MM.1S (cell line): ENCODE results near the gene RIN2.
"Not testable (repeated sequence)": the region's sequence is repeated elsewhere in the genome, so short reads cannot be mapped to it uniquely, and the experiment has no call there.

Experiments used
- DNase-seq: peaks from one replicate; pipeline ENCODE4 v3.0.0-alpha.2; 2015
- H2AFZ ChIP-seq: fragments of 300-600 bp; sonication (generic); 2 replicates; pipeline ENCODE4 v1.6.0; 2016; ENCODE audit warnings: antibody characterized with exemption, low read length
- H3F3A ChIP-seq: fragments of 300-600 bp; sonication (generic); 2 replicates; pipeline ENCODE4 v1.6.1; 2016; ENCODE audit warnings: mild to moderate bottlenecking, antibody characterized with exemption, low read length, moderate library complexity, mixed read lengths; ENCODE audit not compliant: insufficient read depth
- H3K27ac ChIP-seq: fragments of 300-600 bp; sonication (generic); 2 replicates; pipeline ENCODE4 v1.5.1; 2016; ENCODE audit warnings: mild to moderate bottlenecking, low read length
- H3K27me3 ChIP-seq: fragments of 300-600 bp; sonication (generic); replicated peaks from 2 replicates; pipeline ENCODE4 v1.6.0; 2016; ENCODE audit warnings: low read length; ENCODE audit not compliant: insufficient read depth
- H3K36me3 ChIP-seq: fragments of 300-600 bp; sonication (generic); replicated peaks from 2 replicates; pipeline ENCODE4 v1.6.1; 2016; ENCODE audit warnings: mild to moderate bottlenecking, low read length, mixed read lengths; ENCODE audit not compliant: insufficient read depth
- H3K4me1 ChIP-seq: fragments of 300-600 bp; sonication (generic); 2 replicates; pipeline ENCODE4 v1.6.1; 2016; ENCODE audit warnings: low read length, mixed read lengths
- H3K4me2 ChIP-seq: fragments of 300-600 bp; sonication (generic); 2 replicates; pipeline ENCODE4 v1.6.0; 2016; ENCODE audit warnings: low read depth, low read length
- H3K4me3 ChIP-seq: fragments of 300-600 bp; sonication (generic); 2 replicates; pipeline ENCODE4 v1.5.1; 2016; ENCODE audit warnings: low read length, mixed read lengths
- H3K79me2 ChIP-seq: fragments of 300-600 bp; sonication (generic); 2 replicates; pipeline ENCODE4 v1.6.1; 2016; ENCODE audit warnings: mixed run types, low read length, mixed read lengths
- H3K9ac ChIP-seq: fragments of 300-600 bp; sonication (generic); 2 replicates; pipeline ENCODE4 v1.6.1; 2016; ENCODE audit warnings: low read length, mixed read lengths
- H3K9me2 ChIP-seq: fragments of 300-600 bp; sonication (generic); replicated peaks from 2 replicates; pipeline ENCODE4 v1.6.1; 2016; ENCODE audit warnings: mild to moderate bottlenecking, low read length, mixed read lengths; ENCODE audit not compliant: insufficient read depth
- H3K9me3 ChIP-seq: fragments of 300-600 bp; sonication (generic); replicated peaks from 2 replicates; pipeline ENCODE4 v1.6.1; 2016; ENCODE audit warnings: mild to moderate bottlenecking, low read length, mixed read lengths; ENCODE audit not compliant: insufficient read depth
- H4K20me1 ChIP-seq: fragments of 300-600 bp; sonication (generic); 2 replicates; pipeline ENCODE4 v1.6.1; 2016; ENCODE audit warnings: mild to moderate bottlenecking, low read length, moderate library complexity, mixed read lengths; ENCODE audit not compliant: insufficient read depth
- CTCF ChIP-seq: fragments of 300-600 bp; sonication (generic); IDR thresholded peaks from 2 replicates; pipeline ENCODE4 v1.5.1; 2016; ENCODE audit warnings: antibody characterized with exemption, low read length, mixed read lengths
- EZH2 ChIP-seq: fragments of 300-600 bp; sonication (generic); optimal IDR thresholded peaks from 2 replicates; pipeline ENCODE3; 2017; ENCODE audit warnings: low read depth, mild to moderate bottlenecking, antibody characterized with exemption, low read length, mixed read lengths
- EZH2phosphoT487 ChIP-seq: fragments of 300-600 bp; sonication (generic); IDR thresholded peaks from 2 replicates; pipeline ENCODE4 v1.6.1; 2018; ENCODE audit warnings: antibody characterized with exemption, low read length

RIN2 gene

GRCh38 chr20:19749618-19750071 is 8.4 kb upstream of the RIN2 start:
- H4K20me1 ChIP-seq: no peaks in the 10 kb centered on the region
- H3K79me2 ChIP-seq: no peaks in the 10 kb centered on the region
- no peak overlapping the region for H3K4me2 ChIP-seq
- no peaks in the 10 kb centered on the region for H3K4me1 ChIP-seq
- no peaks in the 10 kb centered on the region for H3F3A ChIP-seq
- no peak overlapping the region for H3K9ac ChIP-seq
- no peak for DNase-seq
- no peaks in the 10 kb centered on the region for H3K9me2 ChIP-seq
- H3K36me3 ChIP-seq: no peaks in the 10 kb centered on the region
- TF ChIP-seq EZH2 (no peak), EZH2phosphoT487 (no peak), CTCF (no peak)
- no peaks in the 10 kb centered on the region for H3K9me3 ChIP-seq
- H2AFZ ChIP-seq: no peak overlapping the region
- no peak overlapping the region for H3K4me3 ChIP-seq
- H3K27ac ChIP-seq: no peak overlapping the region
- H3K27me3 ChIP-seq: no peaks in the 10 kb centered on the region

DNA sequence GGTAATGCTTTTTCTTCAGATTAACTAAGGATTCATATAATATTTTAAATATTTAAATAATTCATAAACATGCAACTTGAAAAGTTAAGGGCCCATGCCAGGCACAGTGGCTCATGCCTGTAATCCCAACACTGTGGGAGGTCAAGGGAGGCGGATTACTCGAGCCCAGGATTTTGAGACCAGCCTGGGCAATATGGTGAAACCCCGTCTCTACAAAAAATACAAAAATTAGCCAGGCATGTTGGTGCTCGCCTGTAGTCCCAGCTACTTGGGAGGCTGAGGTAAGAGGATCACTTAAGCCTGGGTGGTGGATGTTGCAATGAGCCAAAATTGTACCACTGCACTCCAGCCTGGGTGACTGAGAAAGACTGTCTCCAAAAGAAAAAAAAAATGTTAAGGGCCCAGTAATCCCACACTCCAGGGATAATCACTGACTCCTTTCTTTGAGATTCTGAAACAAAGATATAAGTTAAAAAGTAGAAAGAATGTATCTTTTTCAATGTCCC is 7.9 kb upstream of the RIN2 start:
- H3K79me2 ChIP-seq: no peaks in the 10 kb centered on the region
- no peak overlapping the region for H3K27ac ChIP-seq
- no peak for DNase-seq
- H3F3A ChIP-seq: no peaks in the 10 kb centered on the region
- no peaks in the 10 kb centered on the region for H3K36me3 ChIP-seq
- H4K20me1 ChIP-seq: no peaks in the 10 kb centered on the region
- no peaks in the 10 kb centered on the region for H3K9me3 ChIP-seq
- H3K4me1 ChIP-seq: no peaks in the 10 kb centered on the region
- no peak overlapping the region for H3K4me2 ChIP-seq
- no peaks in the 10 kb centered on the region for H3K9me2 ChIP-seq
- H2AFZ ChIP-seq: no peak overlapping the region
- no peak overlapping the region for H3K9ac ChIP-seq
- no peak overlapping the region for H3K4me3 ChIP-seq
- TF ChIP-seq EZH2phosphoT487 (no peak), CTCF (no peak), EZH2 (no peak)
- no peaks in the 10 kb centered on the region for H3K27me3 ChIP-seq

DNA sequence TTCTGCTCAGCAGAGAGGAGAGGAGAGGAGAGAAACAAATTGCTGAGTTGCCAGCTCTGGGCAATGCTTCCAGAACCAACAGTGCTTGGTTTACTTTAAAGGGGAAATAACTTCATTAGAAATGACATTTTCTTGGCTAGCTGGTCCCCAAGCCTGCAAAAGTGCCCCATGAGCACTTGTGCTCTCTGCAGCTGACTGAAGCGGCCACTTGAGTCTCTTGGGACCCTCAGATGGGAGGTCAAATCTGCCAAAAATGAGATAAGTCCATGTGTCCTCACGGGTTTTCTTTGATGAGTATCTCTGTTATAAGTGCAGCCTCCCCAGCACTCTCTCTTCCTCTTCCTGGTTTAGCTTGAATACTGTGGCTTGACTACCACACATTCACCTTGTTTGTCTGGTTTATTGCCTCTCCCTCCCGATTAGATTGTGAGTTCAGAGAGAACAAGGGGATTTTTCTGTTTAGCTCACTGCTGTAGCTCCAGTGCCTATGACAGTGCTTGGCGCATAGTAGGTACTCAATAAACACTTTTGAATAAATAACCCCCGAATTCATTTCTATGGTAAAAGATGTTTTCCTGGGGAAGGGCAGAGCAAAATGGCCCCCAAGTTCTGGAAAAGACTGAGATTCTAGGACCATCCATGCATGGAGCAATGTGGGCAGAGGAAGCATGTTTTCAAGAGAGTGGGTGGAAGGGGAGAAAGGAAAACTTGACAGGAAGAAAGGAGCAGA is 7.0 kb upstream of the RIN2 start:
- H2AFZ ChIP-seq: peak overlapping the region; percentile 13; the same call in 1 of the 2 replicates
- DNase-seq: no peak

DNA sequence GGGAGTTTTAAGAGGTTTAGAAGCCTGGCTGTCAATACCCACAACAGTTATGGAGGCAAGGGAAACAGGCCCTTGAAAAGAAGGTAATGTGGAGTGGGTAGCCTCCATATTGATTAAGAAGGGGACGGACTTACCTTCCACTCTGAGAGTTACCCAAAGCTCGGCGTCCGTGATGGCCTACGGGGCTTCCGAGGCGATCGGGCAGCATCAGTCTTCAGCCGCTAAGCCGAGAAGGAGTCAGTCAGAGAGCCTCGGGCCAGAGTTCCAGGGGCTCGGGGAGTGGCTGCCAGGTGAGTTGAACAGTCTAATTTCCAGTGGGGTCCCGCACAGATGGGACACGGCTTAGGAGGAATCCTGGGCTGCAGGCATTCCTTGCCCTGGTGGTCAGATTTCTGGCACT is 3.9 kb upstream of the RIN2 start:
- not testable (repeated sequence) for H3K27ac ChIP-seq, H3K4me1 ChIP-seq, H3K4me2 ChIP-seq

More for the DNA sequence above, 7.0 kb upstream of the RIN2 start:
- Histone ChIP-seq H3F3A (no peaks in the 10 kb centered on the region), H3K9me2 (no peaks in the 10 kb centered on the region), H3K9ac (no peak overlapping the region), H3K4me3 (no peak overlapping the region), H3K9me3 (no peaks in the 10 kb centered on the region), H3K36me3 (no peaks in the 10 kb centered on the region), H3K4me1 (no peaks in the 10 kb centered on the region), H3K27ac (no peak overlapping the region), H3K27me3 (no peaks in the 10 kb centered on the region), H3K4me2 (no peak overlapping the region), H3K79me2 (no peaks in the 10 kb centered on the region), H4K20me1 (no peaks in the 10 kb centered on the region)
- TF ChIP-seq EZH2 (no peak), CTCF (no peak), EZH2phosphoT487 (no peak)

More for the DNA sequence above, 3.9 kb upstream of the RIN2 start:
- not testable (repeated sequence) for H3K9me2 ChIP-seq, H3F3A ChIP-seq, H3K9me3 ChIP-seq, H2AFZ ChIP-seq, H3K4me3 ChIP-seq, H3K9ac ChIP-seq, DNase-seq, H3K27me3 ChIP-seq, H3K36me3 ChIP-seq, H3K79me2 ChIP-seq, H4K20me1 ChIP-seq
